HepG2 (cell line): ENCODE results near the gene STK32B.

Experiments used
- FOXJ3 ChIP-seq: sonication (generic); formaldehyde crosslinking; IDR thresholded peaks from 2 replicates; pipeline ENCODE4 v1.4.0; 2020; ENCODE audit warnings: missing genetic modification reagents, mild to moderate bottlenecking, borderline replicate concordance
- MTA1 ChIP-seq: sonication (generic); formaldehyde crosslinking; IDR thresholded peaks from 2 replicates; pipeline ENCODE4 v1.4.0; 2020; ENCODE audit warnings: missing genetic modification reagents, mild to moderate bottlenecking, borderline replicate concordance
- PHF21A ChIP-seq: sonication (generic); formaldehyde crosslinking; IDR thresholded peaks from 2 replicates; pipeline ENCODE4 v1.5.0; 2020; ENCODE audit warnings: mild to moderate bottlenecking, missing genetic modification reagents
- POLR2AphosphoS5 ChIP-seq: IDR thresholded peaks from 2 replicates; pipeline ENCODE4 v1.6.1; 2012; ENCODE audit warnings: low read depth, low read length
- SP1 ChIP-seq, 2 experiments: fragments of 450-650 bp in 1 of 2; sonication (generic) in 1 of 2; formaldehyde crosslinking in 1 of 2; IDR thresholded peaks; 2 replicates each; pipeline versions ENCODE4 v1.4.0 to v1.6.1; 2016 to 2020; ENCODE audit warnings: missing genetic modification reagents in 1 of 2
- ZFYVE20 ChIP-seq: sonication (generic); formaldehyde crosslinking; IDR thresholded peaks from 2 replicates; pipeline ENCODE4 v1.8.0; 2023; ENCODE audit warnings: low read depth, mild to moderate bottlenecking, moderate library complexity, missing genetic modification reagents, borderline replicate concordance
- TF ChIP-seq, protein P1 (sequence below): sonication (generic); formaldehyde crosslinking; IDR thresholded peaks from 2 replicates; pipeline ENCODE4 v1.5.0; 2020; ENCODE audit warnings: mild to moderate bottlenecking, missing genetic modification reagents, moderate library complexity
- TF ChIP-seq, protein P2 (sequence below): sonication (generic); formaldehyde crosslinking; IDR thresholded peaks from 2 replicates; pipeline ENCODE4 v1.4.0; 2020; ENCODE audit warnings: missing genetic modification reagents

DNA sequence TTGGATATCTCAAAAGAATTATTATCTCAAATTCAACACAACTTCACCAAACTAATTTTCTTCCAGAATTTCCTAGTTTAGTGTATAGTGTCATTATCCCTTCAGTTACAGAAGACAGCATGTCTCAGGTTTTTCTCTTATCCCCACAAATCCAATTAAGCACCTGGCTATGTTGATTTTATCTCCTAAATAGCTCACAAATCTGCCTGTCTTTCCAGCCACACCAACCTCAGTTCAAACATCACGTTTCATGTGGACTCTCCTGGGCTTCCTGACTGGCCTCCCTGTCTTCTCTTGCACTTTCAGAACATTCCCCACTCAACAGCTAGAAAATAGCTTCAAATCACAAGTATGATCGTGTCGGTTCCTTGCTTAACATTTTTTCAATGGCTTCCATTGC, 14.8 kb downstream of the STK32B start:
- no peak for TF ChIP-seq POLR2AphosphoS5
- TF ChIP-seq PHF21A = no peak
- TF ChIP-seq SP1 (IDR thresholded peaks at IDR 0.05) = no peak
- TF ChIP-seq SP1 (CRISPR knock-in tag; IDR thresholded peaks at IDR 0.05) = no peak
- TF ChIP-seq ZFYVE20 = no peak
- no peak for TF ChIP-seq FOXJ3 (CRISPR knock-in tag)
- TF ChIP-seq, protein P1, sequence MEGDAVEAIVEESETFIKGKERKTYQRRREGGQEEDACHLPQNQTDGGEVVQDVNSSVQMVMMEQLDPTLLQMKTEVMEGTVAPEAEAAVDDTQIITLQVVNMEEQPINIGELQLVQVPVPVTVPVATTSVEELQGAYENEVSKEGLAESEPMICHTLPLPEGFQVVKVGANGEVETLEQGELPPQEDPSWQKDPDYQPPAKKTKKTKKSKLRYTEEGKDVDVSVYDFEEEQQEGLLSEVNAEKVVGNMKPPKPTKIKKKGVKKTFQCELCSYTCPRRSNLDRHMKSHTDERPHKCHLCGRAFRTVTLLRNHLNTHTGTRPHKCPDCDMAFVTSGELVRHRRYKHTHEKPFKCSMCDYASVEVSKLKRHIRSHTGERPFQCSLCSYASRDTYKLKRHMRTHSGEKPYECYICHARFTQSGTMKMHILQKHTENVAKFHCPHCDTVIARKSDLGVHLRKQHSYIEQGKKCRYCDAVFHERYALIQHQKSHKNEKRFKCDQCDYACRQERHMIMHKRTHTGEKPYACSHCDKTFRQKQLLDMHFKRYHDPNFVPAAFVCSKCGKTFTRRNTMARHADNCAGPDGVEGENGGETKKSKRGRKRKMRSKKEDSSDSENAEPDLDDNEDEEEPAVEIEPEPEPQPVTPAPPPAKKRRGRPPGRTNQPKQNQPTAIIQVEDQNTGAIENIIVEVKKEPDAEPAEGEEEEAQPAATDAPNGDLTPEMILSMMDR (CRISPR knock-in tag) = no peak
- no peak for TF ChIP-seq MTA1
- TF ChIP-seq, protein P2, sequence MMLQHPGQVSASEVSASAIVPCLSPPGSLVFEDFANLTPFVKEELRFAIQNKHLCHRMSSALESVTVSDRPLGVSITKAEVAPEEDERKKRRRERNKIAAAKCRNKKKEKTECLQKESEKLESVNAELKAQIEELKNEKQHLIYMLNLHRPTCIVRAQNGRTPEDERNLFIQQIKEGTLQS = no peak
